Dermis blood vessel endothelial cell (primary cell): ENCODE results near the gene ZNF652. TPM values are rescaled to one million over a fixed set of nuclear protein-coding genes. Genes with fewer than 3 reads are reported as not detected.
A peak's percentile ranks its signal among the peaks of the same experiment; 100 is the strongest.

Experiments used
- DNase-seq: peaks from one replicate; pipeline ENCODE4 v3.0.0; 2010
- total RNA-seq: library from RNA; depleted of rRNA; stranded (reverse); fragments of >200 nt; gene quantifications from 2 replicates; pipeline ENCODE4 v1.2.3, GENCODE V29; 2014

Gene ZNF652
- 11.4 and 15.9 TPM in 2 replicates for total RNA-seq

DNA sequence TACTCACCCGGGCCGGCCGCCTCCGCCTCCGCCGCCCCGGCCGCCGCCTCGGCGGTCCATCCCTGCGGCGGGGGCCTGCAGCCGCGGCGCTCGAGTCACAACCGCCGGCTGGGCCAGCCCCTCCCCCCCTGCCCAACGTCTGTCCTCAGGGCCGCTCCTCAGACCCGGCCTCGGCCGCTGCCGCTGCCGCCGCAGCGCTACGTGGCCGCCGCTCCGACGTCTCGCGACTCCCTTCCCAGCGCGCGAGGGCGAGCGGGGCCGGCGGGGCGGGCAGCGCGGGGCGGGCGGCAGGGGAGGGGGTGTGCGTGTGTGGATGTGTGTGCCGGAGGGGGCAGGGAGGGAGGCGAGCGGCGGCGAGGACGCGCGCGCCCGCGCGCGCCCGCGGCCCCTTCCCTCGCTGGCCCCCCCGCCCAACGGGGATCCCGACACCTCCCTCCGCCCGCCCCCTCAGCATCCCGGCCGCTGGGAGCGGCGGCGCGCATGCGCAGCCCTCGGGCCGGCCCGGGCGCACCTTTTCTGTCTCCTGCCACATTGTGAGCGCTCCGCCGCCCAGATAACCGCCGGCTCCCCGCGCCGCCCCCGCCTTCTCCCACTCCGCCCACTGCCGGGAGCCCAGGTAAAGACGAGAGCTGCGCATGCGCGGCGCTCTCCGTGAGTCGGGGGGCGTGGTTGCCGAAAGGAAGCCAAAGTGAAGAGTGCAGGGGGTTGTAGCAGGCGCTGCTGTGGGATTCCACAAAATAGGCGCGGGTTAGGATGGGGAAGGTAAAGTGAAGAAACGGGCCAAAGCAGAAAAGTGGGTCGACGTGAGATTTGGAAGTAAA, at the start of gene ZNF652:
TSS of gene ZNF652 (minus strand) at position 349 of the 821 bp plus-strand sequence. CDS start 44,525 bp downstream, outside the sequence.
- peak; percentile 84 for DNase-seq

DNA sequence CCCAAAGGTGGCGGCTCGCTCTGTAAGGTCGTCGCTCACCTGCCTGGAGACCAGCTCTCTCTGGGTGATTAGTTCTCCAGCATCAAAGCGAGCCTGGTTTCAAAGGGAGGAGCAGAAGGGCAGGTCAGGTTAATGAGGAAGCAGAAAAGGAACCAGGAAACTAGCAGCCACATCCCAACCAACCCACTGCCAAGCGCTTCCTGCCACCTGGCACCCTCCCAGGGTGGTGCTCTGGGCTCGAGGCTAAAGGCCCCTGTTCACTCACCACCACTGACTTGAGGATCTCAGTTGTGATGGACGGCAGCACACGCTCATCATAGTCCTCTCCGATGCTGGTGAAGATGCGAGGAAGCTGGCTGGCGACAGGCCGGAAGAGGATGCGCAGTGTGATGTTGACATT, 47.0 kb upstream of the ZNF652 start:
- no peak for DNase-seq

DNA sequence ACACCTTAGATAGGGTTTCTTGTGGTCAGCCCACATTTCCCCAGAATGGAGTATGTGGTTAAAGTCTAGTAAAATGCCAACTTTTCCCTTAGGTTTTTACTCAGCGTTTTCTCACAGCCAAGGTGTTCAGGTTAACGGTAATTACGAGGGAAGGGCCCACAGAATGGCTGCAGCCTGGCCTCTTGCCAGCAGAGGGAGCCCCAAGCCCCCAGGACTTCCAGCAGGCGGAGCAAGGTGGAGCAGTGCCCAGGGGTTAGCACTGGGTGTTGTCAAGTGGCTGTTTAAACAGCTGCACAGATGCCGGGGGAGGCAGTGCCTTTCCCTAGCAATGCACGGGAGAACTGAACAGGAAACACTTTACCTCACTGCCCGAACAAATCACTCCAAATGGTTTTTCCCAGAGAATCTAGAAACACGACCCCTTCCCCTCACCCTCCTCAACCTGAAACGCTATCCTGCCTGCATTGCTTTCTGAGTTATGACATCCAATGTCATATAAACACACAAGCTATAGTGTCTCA, 46.0 kb upstream of the ZNF652 start:
- peak; percentile 77 for DNase-seq

DNA sequence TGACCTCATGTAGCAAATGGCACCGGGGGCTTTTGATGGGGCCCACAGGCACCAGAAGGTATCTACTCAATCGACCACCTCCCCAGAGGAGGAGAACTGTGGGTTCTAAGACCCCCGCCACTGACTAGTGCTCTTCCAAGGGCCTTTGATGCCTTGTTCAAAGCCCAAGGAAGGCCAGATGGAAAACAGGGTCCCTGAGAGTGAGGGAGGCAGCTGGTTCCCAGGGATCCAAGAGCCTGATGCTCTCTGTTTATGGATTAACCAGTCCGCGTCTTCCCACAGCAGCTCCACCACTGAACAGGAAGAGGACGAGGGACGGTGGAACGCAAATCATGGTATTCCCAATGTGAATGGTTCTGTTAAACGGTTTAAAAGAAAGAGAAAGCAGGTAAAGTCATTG, 45.0 kb upstream of the ZNF652 start:
- DNase-seq: no peak

DNA sequence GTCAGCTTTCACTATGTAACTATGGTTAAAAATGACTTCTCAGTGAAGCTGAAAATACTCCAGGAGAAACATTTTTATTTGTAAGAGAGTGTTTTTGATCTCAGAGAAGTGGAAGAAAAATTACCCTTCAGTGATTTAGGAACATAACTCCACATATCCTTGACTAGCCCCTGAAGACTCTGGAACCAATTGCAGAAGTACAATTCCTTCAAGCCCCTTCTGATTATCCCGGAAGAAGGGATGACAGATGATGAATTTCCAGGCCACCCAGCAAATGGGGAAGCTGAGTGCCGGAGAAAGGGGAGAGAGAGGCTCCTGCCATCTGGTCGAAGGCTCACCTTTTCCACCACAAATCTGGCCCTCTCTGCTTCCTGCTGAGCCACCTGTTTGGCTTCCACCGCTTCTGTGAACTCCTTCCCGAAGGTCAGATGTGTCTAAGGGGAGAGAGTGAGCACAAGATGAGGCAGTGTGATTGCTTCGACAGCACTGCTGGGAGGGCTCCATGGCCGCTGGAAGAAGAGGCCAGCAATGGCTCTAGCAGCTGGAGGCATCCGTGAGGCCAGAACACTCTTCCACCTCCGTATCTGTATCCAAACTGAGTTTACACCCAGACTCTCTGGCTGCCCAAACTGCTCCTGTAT, 44.5 kb upstream of the ZNF652 start:
- no peak for DNase-seq

DNA sequence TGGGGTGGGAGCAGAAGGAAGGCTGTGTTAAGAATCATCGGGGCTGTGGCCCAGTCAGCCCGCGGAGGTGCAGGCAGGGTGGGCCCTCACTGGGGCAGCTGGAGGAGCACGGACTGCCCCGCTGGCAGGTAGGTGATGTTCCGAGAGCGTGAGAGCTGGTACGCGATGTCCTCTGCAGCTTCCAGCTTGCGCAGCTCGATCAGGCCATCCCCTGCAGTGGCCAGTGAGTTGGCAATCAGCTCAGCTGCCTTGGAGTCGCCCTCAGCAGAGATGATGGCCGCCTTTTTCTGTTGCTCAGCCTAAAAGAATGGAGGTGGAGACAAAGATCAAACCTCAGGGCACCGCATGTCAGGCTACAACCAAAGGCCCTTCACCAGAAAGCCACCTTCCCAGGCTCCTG, 42.9 kb upstream of the ZNF652 start:
- DNase-seq: no peak

DNA sequence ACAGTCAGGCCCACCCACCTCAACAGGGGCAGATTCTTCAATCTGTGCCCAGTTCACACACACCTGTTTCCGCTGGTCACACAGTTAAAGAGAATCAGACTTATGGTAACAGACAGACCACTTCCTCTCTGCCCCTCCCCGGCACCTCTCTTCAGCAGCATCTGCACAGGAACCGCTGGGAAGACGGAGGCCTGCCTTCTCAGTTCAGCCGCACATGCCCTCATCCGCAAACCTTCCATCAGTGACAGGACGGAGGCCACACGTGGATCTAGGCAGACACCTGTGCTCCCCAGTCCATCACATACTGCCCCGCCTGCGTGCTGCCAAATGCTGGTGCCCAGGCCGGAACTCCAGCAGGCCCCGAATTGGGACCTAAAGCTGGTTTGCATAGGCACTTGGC, 42.3 kb upstream of the ZNF652 start:
- DNase-seq: no peak

DNA sequence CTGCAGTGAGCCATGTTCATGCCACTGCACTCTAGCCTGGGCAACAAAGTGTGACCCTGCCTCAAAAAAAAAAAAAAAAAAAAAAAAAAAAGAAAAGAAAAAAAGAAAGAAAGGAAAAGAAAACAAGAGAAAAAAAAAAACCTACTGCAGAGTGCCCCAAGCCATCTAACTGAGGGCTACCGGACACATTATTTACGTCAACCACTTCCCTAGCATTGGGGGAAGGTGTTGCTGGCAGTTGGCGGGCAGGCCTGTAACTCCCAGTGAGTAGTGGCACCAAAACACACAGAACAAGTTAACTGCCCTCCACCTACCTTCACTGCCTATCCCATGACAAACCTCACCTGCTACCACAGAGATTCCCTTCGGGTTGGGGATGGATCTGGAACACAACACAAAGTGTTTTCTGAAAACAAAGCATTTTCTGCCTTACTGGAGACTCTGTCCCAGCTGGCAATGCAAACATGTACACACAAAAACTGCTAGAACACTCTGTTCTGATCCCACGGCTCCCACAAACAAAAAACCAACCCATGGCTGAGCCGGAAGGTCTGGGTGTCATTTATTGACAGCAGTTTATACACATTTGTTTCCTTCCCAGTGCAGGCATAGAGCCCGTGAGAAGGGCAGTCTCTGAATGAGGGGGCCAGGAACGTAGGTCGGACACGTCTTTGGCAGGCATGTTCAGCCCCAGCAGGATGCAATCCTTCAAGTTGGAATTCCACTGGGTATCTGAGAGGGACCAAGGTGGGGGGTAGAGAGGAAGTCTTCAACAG, 41.7 kb upstream of the ZNF652 start:
- DNase-seq: no peak

DNA sequence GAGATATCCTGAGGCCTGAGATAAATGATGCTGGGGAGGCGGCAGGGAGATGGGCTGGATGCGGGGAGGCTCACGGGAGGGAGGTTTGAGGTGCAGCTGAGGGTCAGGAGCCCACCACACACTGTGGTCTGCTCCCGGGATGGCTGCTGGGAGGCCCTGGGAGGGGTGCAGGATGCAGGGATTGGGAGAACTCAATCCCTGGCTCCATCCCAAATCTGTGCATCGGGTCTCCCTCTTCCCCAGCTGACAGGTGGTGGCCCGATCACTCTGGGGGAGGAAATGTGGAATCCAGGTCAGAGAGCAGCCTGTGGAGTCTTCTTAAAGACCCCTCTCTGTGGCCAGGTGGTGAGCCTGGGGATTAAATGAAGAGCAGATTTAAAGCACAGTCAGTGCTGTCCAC, 40.7 kb upstream of the ZNF652 start:
- DNase-seq: no peak

DNA sequence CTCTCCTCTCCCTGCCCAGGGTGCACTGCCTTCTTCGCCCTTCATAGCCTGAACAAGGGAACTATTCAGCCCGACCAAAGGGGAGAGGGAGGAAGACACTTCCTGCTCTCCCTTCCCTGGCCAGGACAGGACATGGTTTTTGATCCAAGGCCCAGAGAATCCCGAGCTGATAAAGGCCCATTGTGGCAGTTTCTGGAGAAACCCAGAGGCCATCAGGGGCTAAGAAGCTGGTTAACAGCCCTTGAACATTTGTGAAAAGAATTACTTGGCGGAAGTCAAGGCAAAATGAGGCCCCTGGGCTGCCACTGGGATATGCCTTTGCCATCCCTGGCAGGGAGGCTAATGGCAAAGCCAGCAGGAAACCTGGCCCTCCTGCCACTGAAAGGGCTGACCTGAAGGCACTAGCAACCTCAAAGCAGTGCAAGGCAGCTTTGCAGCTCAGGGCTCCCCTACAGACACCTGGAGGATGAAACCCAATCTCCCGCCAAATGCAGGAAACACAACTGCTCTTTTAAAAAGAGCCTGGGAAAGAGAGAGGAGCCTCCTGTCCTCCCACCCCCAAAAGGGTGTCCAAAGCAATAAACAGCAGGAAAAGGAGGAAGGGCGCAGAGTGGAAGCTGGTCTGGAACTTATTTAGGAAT, 40.0 kb upstream of the ZNF652 start:
- DNase-seq: no peak

DNA sequence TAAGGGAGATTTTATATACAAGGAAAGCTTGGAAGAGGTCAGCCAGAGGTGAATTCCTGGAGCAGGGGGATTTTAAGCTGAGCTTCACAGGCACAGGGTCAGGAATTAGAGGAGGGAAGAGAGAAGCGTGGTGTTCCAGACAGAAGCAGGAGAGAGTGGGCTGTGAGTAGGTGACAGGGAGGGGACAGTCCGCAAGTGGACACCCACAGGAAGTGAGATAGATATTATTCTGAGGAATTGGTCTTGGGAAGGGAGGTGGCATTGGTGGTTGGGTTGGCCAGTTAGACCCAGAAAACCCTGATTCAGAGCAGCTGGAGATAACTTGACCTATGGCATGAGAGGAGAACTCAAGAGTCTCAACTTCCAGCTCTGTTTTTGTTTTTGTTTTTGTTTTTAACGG, 37.9 kb upstream of the ZNF652 start:
- no peak for DNase-seq

DNA sequence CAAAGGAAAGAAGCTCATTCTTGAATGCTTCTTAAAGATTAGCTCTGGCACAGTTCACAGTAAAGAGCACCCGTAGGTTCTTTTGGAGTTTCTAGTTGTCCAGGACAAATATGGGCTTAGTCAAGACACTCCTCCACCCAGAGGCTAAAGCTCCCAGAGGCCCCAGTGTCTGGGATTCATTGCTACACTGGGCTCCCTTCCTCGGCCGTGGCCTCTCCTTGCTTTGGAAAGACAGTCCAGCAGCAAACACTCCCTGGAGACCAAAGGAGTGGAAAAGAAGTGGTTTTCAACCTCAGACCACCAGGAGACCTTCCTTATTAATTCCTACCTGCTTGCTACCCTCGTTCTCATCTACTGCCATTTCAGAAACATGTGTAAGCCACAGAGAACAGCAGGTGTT, 35.5 kb upstream of the ZNF652 start:
- DNase-seq: no peak

DNA sequence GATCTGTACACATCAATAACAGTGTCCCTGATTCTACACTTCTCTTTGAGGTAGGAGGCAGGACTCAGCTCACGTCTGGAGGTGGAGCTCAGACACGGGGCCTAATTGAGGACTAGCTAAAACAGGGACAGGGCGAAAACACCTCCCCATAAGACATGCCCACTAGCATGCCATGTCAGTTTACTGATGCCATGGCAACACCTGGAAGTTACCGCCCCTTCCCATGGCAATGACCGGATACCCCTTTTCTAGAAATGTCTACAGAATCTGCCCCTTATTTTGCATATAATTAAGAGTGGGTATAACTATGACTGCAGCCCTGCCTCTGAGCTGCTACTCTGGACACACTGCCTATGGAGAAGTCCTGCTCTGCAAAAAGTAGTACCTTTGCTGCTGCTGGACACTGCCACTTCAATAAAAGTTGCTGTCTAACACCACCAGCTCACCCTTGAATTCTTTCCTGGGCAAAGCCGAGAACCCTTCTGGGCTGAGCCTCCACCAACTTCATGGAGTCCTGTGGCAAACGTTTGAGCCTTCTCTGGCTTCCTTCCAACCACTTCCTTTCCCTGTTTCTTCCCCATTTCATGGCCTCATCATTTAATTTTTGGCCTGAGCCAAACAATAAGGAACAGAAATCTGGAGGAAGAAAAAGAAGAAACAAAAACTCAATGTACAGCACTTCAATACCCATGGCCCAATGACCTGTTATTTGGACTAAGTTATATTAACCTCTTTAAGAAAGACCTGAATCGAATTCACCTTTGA, 31.6 kb upstream of the ZNF652 start:
- DNase-seq: peak; percentile 7

DNA sequence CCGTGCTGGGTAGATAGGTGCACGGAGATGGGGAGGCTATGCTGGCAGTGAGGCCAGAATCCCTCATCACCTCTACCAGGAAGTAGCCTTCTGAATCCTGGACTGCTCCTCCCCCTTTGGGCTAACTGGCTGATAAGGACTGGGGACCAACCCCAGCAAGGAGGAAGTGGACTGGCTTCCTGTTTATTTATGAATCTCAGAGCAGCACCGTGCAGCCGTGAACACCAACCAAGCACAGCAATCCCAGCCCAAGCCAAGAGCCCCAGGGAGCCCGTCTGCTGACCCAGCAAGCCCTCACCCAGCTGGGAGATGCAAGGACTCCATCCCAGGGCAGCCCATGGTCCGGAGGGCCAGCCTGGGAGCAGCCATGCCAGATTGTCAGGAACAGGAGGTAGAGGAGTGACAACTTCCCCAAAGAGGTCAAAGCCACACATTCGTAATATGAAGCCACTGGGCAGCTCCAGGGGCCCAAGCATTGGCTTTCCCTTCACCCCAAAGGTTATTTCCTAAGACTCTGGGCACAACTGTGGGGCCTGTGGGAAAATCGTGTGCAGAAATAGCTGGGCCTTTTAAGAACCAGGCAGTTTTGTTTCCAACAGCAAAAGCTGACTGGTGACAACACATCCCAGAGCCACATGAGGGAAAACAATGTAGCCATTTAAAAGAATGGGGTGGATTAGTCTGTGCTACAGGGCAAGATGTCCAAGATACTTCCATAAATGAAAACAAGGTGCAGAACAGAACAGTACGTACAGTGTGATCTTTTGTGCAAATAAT, 28.7 kb upstream of the ZNF652 start:
- peak; percentile 40 for DNase-seq

DNA sequence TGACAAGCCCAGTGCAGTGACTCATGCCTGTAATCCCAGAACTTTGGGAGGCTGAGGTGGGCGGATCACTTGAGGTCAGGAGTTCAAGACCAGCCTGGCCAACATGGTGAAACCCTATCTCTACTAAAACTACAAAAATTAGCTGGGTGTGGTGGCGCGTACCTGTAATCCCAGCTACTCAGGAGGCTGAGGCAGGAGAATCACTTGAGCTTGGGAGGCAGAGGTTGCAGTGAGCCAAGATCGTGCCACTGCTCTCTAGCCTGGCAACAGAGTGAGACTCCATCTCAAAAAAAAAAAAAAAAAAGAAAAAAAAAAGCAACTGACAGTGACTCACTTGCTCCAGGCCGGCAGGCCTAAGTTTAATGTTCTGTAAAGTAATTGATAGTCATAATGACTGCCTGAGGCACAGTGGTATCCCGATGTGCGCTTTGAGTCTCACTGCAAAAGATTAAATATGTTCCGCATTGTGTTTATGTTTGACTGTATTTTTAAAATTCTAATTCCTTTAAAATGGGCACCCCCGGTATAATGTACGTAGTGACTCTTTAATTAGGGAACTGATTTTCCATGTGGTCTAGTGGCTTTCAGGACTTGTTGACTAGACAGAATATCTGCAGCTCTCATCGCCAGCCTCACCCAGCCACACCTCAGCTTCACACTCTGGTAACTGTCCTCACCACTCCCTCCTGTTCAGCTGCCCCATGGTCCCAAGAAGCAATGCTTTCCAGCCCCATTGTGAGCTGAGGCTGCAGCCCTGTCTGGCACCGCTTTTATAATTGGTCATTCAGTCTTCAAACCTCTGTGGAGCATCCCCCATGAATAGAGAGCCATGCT, 27.7 kb upstream of the ZNF652 start:
- DNase-seq: peak; percentile 18

DNA sequence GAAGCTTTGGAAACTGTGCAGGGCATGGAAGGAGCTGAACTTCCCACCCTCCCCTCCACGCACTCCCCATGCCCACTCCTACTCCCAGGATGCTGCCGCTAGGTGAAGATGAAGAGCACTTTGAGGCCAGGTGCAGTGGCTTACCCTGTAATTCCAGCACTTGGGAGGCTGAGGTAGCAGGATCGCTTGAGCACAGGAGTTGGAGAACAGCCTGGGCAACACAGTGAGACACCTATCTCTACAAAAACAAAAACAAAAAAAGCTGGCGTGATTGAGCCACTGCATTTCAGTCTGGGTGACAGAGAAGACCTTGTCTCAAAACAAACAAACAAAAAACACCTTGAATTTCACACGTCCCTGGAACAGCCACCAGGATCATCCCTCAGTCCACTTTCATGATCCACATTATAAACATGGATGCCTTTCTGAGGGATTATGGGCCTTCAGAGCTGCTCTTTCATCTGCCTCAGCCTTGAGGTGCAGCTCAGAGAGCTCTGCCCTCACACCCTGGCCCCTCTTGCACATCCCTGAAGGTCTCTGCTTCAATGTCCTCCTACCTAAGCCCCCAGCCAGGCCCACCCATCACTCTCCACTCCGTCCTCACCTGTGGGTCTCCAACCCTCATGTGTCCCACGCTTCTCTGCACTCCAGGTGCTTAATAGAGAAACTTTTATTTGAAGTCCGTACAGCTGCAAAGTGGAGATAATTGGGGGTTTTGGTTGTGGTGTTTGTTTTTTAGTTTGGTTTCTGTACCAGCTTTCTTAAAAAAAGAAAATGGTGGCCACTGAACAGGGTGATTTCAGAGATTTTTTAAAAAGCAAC, 26.9 kb upstream of the ZNF652 start:
- no peak for DNase-seq

DNA sequence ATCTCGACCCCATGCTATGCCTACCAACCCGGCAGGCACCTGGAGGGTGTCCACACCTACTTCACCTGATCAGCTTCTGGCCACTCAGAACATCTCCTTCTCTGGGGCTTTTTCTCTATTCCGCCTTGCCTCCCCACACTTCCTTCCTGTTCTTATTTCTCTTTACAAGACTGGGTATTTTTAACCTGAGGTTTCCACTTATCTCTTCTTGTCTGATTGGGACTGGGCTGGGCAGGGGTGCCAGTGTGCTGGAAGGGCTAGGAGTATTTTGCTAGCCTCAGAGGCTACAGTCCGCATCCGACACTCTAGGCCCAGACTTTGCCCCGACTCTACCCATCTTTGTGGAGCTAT, 26.2 kb upstream of the ZNF652 start:
- DNase-seq: no peak

DNA sequence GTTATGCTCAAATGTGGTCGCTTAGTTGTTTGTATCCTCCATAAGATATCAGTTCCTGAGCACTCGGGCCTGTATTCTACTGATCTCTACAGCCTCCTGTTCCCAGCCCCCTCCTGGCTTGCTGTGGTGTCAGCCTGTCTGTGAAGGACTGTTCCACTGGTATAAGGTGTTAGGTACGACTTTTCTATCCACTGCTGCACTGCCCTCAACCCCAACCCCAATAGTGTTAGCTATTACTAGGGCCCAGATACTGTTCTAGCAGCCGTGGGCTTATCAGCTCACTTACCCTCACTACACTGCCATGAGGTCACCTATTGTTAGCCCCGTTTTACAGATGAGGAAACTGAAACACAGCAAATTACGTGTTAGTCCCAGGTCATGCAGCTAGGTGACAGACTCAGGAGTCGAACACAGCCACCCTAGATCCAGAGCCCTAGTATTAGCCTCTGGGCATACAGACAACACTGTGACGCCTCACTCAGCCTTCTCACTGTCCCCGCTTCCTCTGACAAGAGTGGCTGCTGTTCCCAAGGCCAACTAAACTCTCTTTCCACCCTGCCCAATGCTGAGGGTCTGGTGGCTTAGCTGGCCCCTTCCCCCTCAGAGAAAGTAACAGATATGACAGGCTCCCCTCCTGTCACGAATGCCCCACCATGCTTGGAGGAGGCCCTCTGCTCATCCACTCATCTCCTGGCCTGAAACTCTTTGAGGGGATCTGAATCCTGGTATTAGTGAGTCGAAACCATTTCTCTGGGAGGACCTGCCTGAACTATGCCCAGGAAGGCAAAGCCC, 25.6 kb upstream of the ZNF652 start:
- DNase-seq: no peak

DNA sequence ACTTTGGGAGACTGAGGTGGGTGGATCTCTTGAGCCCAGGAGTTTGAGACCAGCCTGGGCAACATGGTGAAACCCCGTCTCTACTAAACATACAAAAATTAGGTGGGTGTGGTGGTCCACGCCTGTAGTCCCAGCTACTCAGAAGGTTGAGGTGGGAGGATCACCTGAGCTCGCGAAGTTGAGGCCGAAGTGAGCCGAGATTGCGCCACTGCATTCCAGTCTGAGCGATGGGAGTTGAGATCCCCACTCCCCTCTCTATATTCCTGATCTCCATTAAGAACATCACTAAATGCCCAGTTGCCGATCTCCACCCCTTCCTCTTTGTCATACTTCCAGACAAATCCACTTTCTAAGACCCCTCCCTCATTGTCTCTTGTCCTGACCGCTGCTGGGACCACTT, 24.3 kb upstream of the ZNF652 start:
- no peak for DNase-seq
